Activated CD4-positive, alpha-beta T cell treated with anti-CD3 and anti-CD28 coated beads, Interleukin-2, amount 50 U/mL, for 16 hours (primary cell): ENCODE measurements around the gene CLDN2.

Experiments
- DNase-seq: peaks from one replicate; pipeline ENCODE4 v3.0.0-alpha.2; 2020

CLDN2 gene

GRCh38 chrX:106927023-106927422 is 6.8 kb downstream of the CLDN2 start:
- DNase-seq, result no peak

GRCh38 chrX:106927700-106928099 is 7.5 kb downstream of the CLDN2 start:
- no peak for DNase-seq

GRCh38 chrX:106928227-106928626 is 8.0 kb downstream of the CLDN2 start:
- no peak for DNase-seq

GRCh38 chrX:106931831-106932491 is 11.8 kb downstream of the CLDN2 start:
- DNase-seq, result no peak

GRCh38 chrX:106932492-106932923 is 12.3 kb downstream of the CLDN2 start:
- DNase-seq, result no peak

- no peak for DNase-seq
Measured at GRCh38 chrX:106932960-106933537, 12.8 kb downstream of the CLDN2 start.

- DNase-seq, result no peak
Measured at GRCh38 chrX:106933538-106933961, 13.3 kb downstream of the CLDN2 start.

GRCh38 chrX:106935175-106935574 is 15.0 kb downstream of the CLDN2 start:
- no peak for DNase-seq

- DNase-seq, result no peak
Measured at GRCh38 chrX:106936246-106936645, 16.0 kb downstream of the CLDN2 start.

- DNase-seq, result no peak
Measured at GRCh38 chrX:106939566-106939965, 19.4 kb downstream of the CLDN2 start.

- DNase-seq, result no peak
Measured at GRCh38 chrX:106940068-106940467, 19.9 kb downstream of the CLDN2 start.

GRCh38 chrX:106946464-106946863 is 26.3 kb downstream of the CLDN2 start:
- no peak for DNase-seq

GRCh38 chrX:106948641-106949040 is 28.4 kb downstream of the CLDN2 start:
- no peak for DNase-seq

GRCh38 chrX:106949366-106949765 is 29.2 kb downstream of the CLDN2 start:
- DNase-seq, result no peak

- DNase-seq, result no peak
Measured at GRCh38 chrX:106950381-106950780, 30.2 kb downstream of the CLDN2 start.

- DNase-seq, result no peak
Measured at GRCh38 chrX:106951230-106951629, 31.0 kb downstream of the CLDN2 start.

- DNase-seq, result no peak
Measured at GRCh38 chrX:106952089-106952488, 31.9 kb downstream of the CLDN2 start.

GRCh38 chrX:106952538-106952937 is 32.3 kb downstream of the CLDN2 start:
- DNase-seq, result no peak

GRCh38 chrX:106952988-106953387 is 32.8 kb downstream of the CLDN2 start:
- DNase-seq, result no peak

GRCh38 chrX:106954041-106954440 is 33.8 kb downstream of the CLDN2 start:
- no peak for DNase-seq

- no peak for DNase-seq
Measured at GRCh38 chrX:106955004-106955772, 35.0 kb downstream of the CLDN2 start.

GRCh38 chrX:106957856-106958255 is 37.7 kb downstream of the CLDN2 start:
- no peak for DNase-seq

GRCh38 chrX:106959901-106960300 is 39.7 kb downstream of the CLDN2 start:
- no peak for DNase-seq

GRCh38 chrX:106963111-106963510 is 42.9 kb downstream of the CLDN2 start:
- no peak for DNase-seq
